ENCODE measurements around the gene PXN.

GRCh38 chr12:120228291-120229070 is 37.0 kb downstream of the PXN start:
- peak in 6 of 7 experiments; percentile 56 to 99 (median 90) for TF ChIP-seq CTCF (IDR thresholded peaks at IDR 0.05)
- no peak for TF ChIP-seq POLR2A (IDR thresholded peaks at IDR 0.05)

All from stomach (tissue), 4 donors.